Measurements from ENCODE around the gene SOX3.

Gene SOX3

DNA sequence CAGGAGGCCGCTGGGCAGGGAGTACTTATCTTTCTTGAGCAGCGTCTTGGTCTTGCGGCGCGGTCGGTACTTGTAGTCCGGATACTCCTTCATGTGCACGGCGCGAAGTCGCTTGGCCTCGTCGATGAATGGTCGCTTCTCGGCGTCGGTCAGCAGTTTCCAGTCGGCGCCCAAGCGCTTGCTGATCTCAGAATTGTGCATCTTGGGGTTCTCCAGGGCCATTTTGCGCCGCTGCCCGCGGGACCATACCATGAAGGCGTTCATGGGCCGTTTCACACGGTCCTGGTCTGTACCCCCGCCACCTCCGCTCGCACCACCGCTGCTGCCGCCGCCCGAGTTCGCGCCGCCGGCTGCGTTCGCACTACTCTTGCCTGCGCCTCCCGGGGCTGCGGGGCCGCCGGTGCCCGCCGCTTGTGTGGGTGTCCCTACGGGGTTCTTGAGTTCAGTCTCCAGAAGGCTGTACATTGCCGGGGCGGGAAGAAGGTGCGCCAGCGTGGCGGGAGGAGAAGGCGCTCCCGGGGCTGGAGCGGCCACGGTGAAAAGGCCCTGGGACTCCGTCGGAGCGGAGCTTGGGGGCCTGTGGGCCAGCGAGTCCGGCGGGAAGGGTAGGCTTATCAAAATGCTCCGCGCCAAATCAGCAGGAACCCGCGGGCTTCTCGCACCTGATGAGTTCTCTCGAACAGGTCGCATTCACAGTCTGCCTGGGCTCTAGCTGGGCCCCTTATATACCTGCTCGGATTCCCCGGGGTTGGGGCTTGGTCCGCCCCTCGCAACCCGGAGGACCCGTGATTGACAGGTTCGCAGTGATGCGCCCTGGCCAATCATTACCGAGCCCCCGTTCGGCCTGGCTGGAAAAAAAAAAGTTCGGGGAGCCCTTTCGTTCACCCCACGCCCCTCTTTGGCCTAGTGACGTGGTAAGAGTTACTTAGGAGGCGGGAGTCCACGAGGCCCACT lies at the start of gene SOX3:
Gene SOX3 (minus strand): TSS at position 699 of the 954 bp plus-strand sequence. CDS start 9 bp downstream, at position 690.
- peaks cover 7% of the 10 kb centered on the region; the same call in 1 of the 2 replicates for H3K9me3 ChIP-seq
- no peaks in the 10 kb centered on the region for H3K36me3 ChIP-seq (replicated peaks)
- H3K27me3 ChIP-seq (ENCODE audit: low read depth) = no peaks in the 10 kb centered on the region
- DNase-seq (ENCODE audit: low spot score in 2 of 2) = no peak
- H3K4me1 ChIP-seq = peaks cover 2% of the 10 kb centered on the region; the same call in 1 of the 2 replicates
- no peak within 1 kb of the TSS for H3K4me3 ChIP-seq
- in situ Hi-C loops (cut with MboI; ENCODE audit: low sequenced_read_pairs) = no loop called here

DNA sequence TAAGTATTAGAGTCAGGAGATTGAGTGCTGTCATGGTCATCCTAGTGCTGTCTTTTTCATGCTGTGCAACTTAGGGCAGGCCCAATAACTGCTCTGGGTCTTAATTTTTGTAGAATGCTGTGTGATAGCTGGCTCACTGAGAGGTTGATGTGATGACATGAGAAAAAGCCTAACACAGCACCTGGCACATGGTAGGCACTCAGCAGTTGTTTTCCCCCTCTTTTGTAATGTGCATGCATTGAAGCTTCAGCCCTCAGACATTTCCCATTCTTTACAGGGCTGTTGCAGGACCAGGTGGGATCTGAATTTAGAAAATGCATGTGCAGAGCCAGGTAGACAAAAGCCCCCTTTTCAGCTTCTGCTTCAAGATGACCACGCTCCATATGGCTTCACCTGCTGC lies 44.1 kb upstream of the SOX3 start:
- no peak for DNase-seq (ENCODE audit: low spot score in 2 of 2)
- no peak overlapping the region for H3K4me3 ChIP-seq
- H3K9me3 ChIP-seq = no peaks in the 10 kb centered on the region
- H3K4me1 ChIP-seq = no peaks in the 10 kb centered on the region
- no peaks in the 10 kb centered on the region for H3K36me3 ChIP-seq (replicated peaks)
- no peaks in the 10 kb centered on the region for H3K27me3 ChIP-seq (ENCODE audit: low read depth)
- in situ Hi-C loops (cut with MboI; ENCODE audit: low sequenced_read_pairs) = no loop called here

DNA sequence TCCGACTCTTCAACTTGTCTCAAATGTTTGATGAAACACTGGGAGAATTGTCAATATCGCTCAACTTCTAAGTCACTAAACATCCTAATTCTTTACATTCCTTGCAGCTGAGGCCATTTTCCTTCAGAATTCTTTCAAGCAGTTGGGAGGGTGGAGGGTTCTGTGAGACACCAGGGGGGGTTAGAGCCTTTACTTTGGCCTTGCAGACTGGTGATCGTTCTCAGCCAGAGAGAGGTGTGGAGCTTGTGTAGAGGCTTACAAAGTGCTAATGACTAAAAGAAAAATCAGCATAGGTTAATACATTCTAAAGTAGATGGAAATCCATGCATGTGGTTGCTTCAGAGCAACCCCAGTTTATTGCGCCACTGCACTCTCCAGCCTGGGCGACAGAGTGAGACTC lies 21.3 kb upstream of the SOX3 start:
- no peaks in the 10 kb centered on the region for H3K36me3 ChIP-seq (replicated peaks)
- DNase-seq (ENCODE audit: low spot score in 2 of 2) = no peak
- no peaks in the 10 kb centered on the region for H3K9me3 ChIP-seq
- no peaks in the 10 kb centered on the region for H3K4me1 ChIP-seq
- H3K4me3 ChIP-seq = no peak overlapping the region
- in situ Hi-C loops (cut with MboI; ENCODE audit: low sequenced_read_pairs) = no loop called here
- no peaks in the 10 kb centered on the region for H3K27me3 ChIP-seq (ENCODE audit: low read depth)

DNA sequence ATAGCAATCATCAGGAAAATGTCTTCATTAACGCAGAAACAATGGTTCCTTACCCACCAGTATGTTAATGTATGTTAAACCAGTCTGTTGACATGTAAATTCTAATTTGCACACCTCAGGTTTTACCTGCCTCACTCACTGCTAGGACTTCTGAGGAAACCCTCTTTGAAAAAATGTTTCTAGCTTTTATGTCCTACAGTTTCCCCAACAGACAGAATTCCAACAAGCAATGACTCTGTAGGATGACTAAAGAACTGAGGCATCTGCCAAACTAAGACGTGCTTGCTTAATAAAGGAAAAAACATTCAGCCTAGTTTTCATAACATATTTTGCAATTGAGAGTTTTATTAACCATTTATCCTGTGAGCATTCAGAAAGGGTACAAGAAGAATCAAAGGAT lies 20.6 kb upstream of the SOX3 start:
- H3K36me3 ChIP-seq (replicated peaks) = no peaks in the 10 kb centered on the region
- DNase-seq (ENCODE audit: low spot score in 2 of 2) = no peak
- no peaks in the 10 kb centered on the region for H3K9me3 ChIP-seq
- in situ Hi-C loops (cut with MboI; ENCODE audit: low sequenced_read_pairs) = no loop called here
- no peaks in the 10 kb centered on the region for H3K4me1 ChIP-seq
- no peak overlapping the region for H3K4me3 ChIP-seq
- H3K27me3 ChIP-seq (ENCODE audit: low read depth) = no peaks in the 10 kb centered on the region

DNA sequence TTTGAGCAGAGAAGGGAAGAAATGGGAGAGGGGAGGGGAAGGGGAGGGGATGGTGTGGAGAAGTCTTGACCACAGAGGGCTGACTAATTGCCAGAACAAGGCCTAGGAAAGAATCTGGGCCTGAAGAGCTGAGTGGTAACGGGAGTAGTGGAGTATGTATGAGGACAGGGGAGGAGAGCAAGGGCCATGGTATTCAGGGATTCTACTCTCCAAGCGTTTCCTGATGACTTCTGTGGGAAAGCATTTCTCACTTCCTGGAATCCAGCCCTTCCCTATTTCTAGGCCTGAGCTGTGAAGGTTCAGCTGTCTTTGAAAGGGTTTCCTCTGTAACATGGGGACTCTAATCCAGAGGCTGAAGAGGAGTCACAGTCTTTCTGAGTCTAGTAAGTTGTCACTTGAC lies 19.7 kb upstream of the SOX3 start:
- H3K4me3 ChIP-seq = no peak overlapping the region
- in situ Hi-C loops (cut with MboI; ENCODE audit: low sequenced_read_pairs) = no loop called here
- H3K4me1 ChIP-seq = no peaks in the 10 kb centered on the region
- H3K9me3 ChIP-seq = no peaks in the 10 kb centered on the region
- DNase-seq (ENCODE audit: low spot score in 2 of 2) = no peak
- no peaks in the 10 kb centered on the region for H3K27me3 ChIP-seq (ENCODE audit: low read depth)
- H3K36me3 ChIP-seq (replicated peaks) = no peaks in the 10 kb centered on the region

DNA sequence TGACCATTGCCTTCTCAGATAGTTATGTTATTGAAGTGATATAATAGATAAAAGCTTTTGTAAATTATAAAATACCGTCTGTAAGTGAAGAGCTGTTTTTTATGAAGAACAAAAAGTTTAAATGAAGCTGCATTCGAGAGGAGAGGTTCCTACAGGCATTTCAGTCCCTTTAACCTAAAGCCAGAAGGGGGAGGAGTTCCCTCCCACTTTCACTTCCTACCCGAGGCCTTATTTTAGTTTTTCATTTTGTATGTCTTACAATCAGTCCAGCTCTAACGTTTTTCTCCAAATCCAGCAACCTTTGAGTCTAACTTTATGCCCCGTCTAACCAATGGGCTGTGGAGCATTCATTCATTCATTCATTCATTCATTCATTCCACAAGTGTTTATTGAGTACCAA lies 16.5 kb upstream of the SOX3 start:
- DNase-seq (ENCODE audit: low spot score in 2 of 2) = no peak
- no peaks in the 10 kb centered on the region for H3K9me3 ChIP-seq
- no peaks in the 10 kb centered on the region for H3K36me3 ChIP-seq (replicated peaks)
- no peak overlapping the region for H3K4me3 ChIP-seq
- no peaks in the 10 kb centered on the region; the same call in 1 of the 2 replicates for H3K27me3 ChIP-seq (ENCODE audit: low read depth)
- H3K4me1 ChIP-seq = no peaks in the 10 kb centered on the region
- in situ Hi-C loops (cut with MboI; ENCODE audit: low sequenced_read_pairs) = no loop called here

DNA sequence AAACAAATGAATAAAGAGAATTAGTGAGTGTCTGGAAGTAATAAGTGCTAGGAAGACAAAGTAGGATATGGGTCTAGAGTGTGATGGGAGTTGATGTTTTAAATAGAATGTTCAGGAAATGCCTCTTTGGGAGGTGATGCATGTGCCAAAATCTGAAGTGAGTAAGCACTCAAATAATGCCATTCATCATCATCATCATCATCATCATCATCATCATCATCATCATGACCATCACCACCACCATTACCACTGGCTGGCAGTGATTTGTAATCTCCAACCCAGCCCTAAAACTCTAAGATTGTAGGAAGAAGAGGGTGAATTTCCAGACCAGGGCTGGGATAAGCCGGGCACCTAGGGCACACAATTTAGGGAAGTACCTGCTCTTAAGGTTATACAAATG lies 9.7 kb upstream of the SOX3 start:
- in situ Hi-C loops (cut with MboI; ENCODE audit: low sequenced_read_pairs) = no loop called here
- no peaks in the 10 kb centered on the region for H3K36me3 ChIP-seq (replicated peaks)
- H3K27me3 ChIP-seq (ENCODE audit: low read depth) = no peaks in the 10 kb centered on the region; the same call in 1 of the 2 replicates

DNA sequence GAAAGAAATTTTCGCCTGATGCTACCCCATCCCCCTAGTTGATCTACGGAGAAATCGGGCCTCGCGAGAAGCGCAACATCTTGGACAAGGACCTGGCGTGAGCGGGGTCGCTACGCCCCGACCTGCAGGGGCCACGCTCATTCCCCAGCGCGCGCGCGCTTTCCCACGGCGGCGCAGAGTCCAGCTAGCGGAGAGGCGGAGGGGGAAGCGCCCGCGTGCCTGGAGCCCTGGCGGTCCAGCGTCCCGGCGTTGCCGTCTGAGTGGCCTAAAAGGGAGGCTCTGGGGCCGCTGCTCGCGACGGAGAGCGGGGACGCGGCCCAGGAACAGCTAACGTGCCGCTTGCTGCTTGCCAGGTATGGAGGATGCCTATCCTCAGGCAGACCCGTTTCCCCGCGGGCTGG lies 6.0 kb upstream of the SOX3 start:
- H3K36me3 ChIP-seq (replicated peaks) = no peaks in the 10 kb centered on the region
- no peak overlapping the region for H3K4me3 ChIP-seq
- no peaks in the 10 kb centered on the region for H3K9me3 ChIP-seq
- H3K4me1 ChIP-seq = peaks cover 15% of the 10 kb centered on the region
- in situ Hi-C loops (cut with MboI; ENCODE audit: low sequenced_read_pairs) = no loop called here
- no peak for DNase-seq (ENCODE audit: low spot score in 2 of 2)
- H3K27me3 ChIP-seq (ENCODE audit: low read depth) = no peaks in the 10 kb centered on the region

More for the DNA sequence above, 9.7 kb upstream of the SOX3 start:
- Histone ChIP-seq H3K4me3 (no peak overlapping the region), H3K4me1 (peaks cover 15% of the 10 kb centered on the region), H3K9me3 (no peaks in the 10 kb centered on the region)
- DNase-seq (ENCODE audit: low spot score in 2 of 2) = no peak

DNA sequence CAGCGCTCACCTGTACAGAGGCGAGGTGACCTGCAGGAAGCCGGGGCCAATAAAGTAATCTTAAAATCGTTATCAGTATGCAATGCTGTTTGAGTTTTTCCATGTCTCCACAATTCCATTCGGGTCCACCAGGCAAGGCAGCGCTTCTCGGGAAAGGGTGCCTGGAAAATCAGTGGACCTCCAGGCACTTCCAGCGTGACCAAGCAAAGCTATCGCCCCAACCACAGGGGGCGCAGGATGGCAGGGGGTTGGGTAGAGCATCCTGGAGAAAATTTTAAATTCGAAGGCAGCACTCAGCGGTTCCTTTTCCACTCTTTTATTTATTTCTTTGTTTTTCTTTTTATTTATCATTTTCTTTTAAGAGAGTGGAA lies 5.4 kb upstream of the SOX3 start:
- H3K36me3 ChIP-seq (replicated peaks) = no peaks in the 10 kb centered on the region
- DNase-seq (ENCODE audit: low spot score in 2 of 2) = no peak
- H3K27me3 ChIP-seq (ENCODE audit: low read depth) = no peaks in the 10 kb centered on the region
- in situ Hi-C loops (cut with MboI; ENCODE audit: low sequenced_read_pairs) = no loop called here
- H3K4me3 ChIP-seq = no peak overlapping the region
- H3K9me3 ChIP-seq = no peaks in the 10 kb centered on the region
- H3K4me1 ChIP-seq = peaks cover 15% of the 10 kb centered on the region

DNA sequence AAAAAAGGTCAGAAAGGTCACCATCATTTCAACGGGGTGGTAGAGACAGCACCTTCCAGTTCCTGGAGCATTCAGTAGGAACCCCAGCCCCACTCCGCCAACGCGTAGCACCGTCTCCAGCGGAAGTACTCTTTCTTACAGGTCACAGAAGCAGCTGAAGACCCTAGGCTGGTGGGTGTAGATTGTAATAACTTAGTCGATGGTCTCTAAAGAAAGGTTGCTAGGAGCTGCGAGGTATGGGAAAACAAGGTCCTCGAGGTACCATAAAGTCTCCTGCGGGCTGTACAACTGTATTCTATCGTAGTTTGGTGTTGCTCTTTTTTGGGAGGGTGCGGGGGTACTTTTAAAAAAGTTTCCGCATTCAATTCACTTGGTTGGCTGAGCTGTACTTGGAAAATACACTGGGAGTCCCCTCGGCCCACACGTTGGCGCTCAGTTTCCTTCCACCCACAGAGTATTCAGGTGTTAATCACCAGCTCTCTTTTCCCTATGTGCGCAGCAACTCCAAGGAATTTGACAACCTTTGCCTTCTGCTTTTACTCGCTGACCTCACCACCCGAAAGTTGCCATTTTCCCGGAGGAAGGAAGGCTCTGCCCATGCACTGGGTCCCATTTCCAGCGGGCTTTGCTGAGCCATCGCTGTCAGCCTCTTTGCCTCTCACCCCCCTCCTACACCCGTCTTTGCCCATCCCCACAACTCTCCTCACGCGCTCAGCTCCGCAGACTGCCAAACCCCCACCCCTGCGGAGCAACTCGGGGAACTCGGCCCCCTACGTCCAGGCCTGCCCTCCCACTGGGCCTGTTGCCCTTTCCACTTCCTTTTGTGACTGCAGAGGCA lies 4.8 kb upstream of the SOX3 start:
- Histone ChIP-seq H3K4me3 (no peak overlapping the region), H3K9me3 (peaks cover 4% of the 10 kb centered on the region; the same call in 1 of the 2 replicates), H3K27me3 (ENCODE audit: low read depth) (no peaks in the 10 kb centered on the region), H3K36me3 (replicated peaks) (no peaks in the 10 kb centered on the region), H3K4me1 (peaks cover 15% of the 10 kb centered on the region)
- no peak for DNase-seq (ENCODE audit: low spot score in 2 of 2)
- in situ Hi-C loops (cut with MboI; ENCODE audit: low sequenced_read_pairs) = no loop called here

DNA sequence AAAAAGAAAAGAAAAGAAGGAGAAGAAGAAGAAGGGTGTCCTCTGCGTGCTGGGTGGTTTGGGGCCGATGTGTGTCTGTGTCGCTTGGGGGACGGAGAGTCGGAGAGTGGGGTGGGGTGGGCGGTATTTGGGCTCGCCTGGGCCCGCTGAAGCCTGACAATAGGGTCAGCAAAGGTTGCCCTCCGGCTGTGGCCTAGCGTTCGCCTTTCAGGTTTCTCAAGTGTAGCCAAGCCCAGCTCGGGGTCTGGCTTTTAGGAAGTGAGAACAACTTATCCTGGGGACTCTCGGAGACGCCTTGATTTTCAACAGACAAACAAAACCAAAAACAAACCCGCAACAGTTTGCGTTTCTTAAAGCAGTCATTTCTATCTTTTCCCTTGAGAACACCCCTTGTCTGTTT lies 4.1 kb upstream of the SOX3 start:
- in situ Hi-C loops (cut with MboI; ENCODE audit: low sequenced_read_pairs) = no loop called here
- Histone ChIP-seq H3K27me3 (ENCODE audit: low read depth) (no peaks in the 10 kb centered on the region), H3K36me3 (replicated peaks) (no peaks in the 10 kb centered on the region), H3K4me1 (peaks cover 15% of the 10 kb centered on the region), H3K9me3 (peaks cover 4% of the 10 kb centered on the region; the same call in 1 of the 2 replicates), H3K4me3 (no peak overlapping the region)
- DNase-seq (ENCODE audit: low spot score in 2 of 2) = no peak

DNA sequence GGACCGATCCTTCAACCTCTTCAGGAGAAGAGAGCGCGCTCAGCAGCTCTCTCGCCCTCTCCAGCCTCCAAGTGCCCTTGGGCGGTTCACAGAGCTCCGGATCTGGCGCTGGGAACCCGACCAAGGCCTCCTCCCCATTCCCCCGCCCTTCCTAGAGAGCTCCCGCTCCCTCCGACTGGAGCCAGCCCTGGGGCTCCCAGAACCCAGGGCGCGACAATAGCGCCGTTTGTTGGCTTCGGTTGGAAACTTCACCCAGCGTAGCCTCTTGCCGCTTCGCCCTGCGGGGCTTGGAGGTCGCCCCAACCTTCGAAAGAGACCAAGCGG lies 3.1 kb upstream of the SOX3 start:
- in situ Hi-C loops (cut with MboI; ENCODE audit: low sequenced_read_pairs) = no loop called here
- H3K36me3 ChIP-seq (replicated peaks) = no peaks in the 10 kb centered on the region
- H3K4me1 ChIP-seq = peaks cover 15% of the 10 kb centered on the region
- H3K27me3 ChIP-seq (ENCODE audit: low read depth) = no peaks in the 10 kb centered on the region
- no peak for DNase-seq (ENCODE audit: low spot score in 2 of 2)
- no peak overlapping the region for H3K4me3 ChIP-seq
- H3K9me3 ChIP-seq = peaks cover 5% of the 10 kb centered on the region; the same call in 1 of the 2 replicates

DNA sequence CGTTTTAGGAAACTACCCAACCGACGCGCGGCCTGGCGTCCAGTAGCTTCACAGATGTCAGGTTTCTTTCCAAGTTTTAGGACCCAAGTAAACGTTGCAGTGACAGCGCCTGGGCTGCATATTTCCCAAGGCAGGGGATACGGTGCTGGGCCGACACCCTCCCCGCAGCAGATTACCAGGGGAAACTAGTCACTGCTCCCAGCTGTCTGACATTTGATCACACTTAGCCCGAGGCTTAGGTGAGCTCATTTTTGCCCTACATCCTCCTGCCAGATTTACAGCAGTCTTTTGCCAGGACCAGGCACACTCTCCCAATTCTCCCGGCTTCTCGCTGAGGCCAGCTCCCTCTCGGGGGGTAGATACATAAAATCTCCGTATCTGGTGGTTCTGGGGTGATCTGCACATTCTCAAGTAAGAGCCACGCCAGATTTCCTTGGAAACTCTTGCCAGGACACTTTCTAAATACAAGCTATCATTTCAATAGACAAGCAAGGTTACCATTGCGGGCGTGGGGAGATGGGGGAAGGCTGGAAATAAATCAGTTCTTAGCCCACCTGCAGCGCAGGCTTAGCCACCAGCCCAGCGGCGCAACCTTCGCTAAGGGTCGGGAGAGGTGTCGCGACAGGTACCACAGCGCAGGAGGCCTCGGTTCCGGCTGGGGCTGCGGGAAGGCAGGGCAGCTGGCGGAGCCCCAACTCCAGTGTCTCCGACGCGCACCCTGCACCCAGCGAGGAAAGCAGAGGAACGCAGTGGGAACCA lies 2.5 kb upstream of the SOX3 start:
- H3K9me3 ChIP-seq = peaks cover 7% of the 10 kb centered on the region; the same call in 1 of the 2 replicates
- no peak for DNase-seq (ENCODE audit: low spot score in 2 of 2)
- no peak overlapping the region for H3K4me3 ChIP-seq
- no peaks in the 10 kb centered on the region for H3K27me3 ChIP-seq (ENCODE audit: low read depth)
- H3K4me1 ChIP-seq = peaks cover 11% of the 10 kb centered on the region
- H3K36me3 ChIP-seq (replicated peaks) = no peaks in the 10 kb centered on the region
- in situ Hi-C loops (cut with MboI; ENCODE audit: low sequenced_read_pairs) = no loop called here

All from HAP-1 (cell line).